GM21723 (cell line): ENCODE data around the gene HINT2.

ENCODE experiments used
- ATAC-seq: cut with Tn5 transposase; IDR thresholded peaks from one replicate; pipeline ENCODE4 v1.9.1; 2021; ENCODE audit warnings: mild to moderate bottlenecking, moderate library complexity; ENCODE audit not compliant: unreplicated experiment

Gene HINT2

DNA sequence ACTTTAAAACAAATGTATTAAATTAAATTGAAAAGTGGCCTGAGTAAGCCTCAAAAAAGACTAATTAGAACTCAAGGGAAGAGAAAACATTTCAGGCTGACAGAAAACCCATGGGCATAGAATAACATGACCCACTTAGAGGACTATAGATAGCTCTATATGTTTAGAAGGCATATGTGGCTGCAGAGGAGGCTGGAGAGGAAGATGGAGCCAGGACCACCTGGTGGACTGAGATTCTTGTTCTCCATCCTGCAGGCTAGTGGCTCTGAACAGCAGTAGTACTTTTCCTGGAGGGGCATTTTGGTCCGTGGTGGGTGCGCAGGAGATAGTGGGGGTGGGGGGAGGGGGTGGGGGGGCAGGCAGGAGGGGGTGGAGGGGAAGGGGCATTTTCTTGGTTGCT lies 33.8 kb downstream of the HINT2 start:
- no peak for ATAC-seq

DNA sequence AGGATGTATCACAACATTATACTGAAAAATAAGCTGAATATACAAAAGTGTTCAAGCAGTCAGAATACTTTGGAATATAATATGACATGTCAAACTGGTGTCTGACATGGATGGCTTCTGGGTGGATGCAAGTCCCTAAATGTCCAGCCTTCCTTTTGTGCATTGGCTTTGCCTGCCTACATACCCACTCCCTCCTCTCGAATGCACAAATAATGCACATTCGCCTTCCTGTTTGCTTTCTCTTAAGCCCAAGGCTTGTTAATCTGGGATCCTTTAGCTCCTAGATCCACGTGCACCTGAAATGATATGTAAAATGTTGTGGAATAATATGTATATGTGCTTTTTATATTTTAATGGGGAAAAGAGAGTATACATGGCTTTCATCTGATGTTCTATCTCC lies 36.3 kb downstream of the HINT2 start:
- no peak for ATAC-seq

DNA sequence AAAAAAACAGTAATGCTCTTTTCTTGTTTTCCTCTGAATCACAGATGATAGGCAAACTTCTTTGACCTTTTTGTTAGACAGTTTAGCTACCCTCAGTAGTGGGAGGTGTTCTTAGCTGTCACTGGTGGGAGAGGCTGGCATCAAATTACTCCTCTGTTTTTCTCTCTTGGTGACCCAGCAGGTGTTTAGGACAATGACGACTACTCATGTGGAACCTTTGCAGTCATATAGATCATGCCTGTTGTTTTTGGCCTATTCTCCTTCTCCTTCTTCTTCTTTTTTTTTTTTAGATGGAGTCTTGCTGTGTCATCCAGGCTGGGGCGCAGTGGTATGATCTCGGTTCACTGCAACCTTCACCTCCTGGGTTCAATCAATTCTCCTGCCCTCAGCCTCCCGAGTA lies 38.8 kb downstream of the HINT2 start:
- no peak for ATAC-seq

DNA sequence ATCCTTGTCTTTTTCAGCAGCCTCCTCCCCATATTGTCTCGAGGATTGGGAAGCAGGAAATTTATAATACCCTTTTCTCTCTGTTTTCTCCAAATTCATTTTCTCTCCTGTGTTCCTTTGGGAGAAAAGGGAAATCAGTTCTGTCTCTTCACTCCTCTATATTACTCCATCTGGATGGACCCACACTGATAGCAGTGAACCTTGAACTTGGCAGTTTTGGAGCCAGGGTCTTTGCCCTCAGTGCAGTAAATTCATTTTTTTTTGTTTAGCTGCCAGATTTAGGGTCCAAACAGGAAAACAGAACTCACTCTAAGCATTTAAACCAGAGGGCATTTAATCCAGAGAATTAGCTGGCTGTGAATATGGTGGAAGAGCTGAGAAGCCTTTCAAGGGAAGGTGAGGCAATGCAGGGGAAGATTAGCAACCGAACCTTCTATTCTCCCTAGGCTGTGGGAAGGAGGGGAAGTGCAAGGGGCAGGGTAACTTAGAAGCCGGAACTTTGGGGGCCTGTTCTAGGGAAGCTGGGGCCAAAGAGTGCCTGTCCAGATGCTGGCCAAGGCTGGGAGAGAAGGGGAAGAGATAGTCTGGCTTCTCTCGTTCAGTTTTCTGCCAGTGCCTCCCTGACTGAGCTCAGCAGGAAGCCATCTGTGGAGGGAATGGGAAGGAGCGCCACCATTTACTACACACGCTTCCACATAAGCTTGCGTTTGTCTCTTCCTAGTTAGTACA lies 39.8 kb downstream of the HINT2 start:
- ATAC-seq: no peak

DNA sequence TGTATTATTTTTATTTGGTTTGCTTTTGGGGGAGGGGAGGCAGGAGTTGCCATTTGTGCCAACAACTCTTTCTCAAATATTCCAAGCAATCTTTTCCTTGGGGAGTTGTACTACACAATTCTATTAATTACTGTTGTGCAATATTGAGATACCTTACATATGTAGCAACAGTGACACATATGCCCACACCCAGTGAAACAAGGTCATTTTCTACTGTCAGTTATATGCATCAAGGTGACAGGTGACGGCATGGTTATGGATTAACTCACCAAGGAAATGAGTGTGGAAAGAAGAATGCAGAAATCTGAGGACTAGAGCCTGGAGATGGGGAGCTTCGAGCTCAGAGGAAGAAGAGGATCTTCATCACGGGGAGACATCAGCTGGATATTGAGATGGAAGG lies 42.9 kb downstream of the HINT2 start:
- no peak for ATAC-seq

DNA sequence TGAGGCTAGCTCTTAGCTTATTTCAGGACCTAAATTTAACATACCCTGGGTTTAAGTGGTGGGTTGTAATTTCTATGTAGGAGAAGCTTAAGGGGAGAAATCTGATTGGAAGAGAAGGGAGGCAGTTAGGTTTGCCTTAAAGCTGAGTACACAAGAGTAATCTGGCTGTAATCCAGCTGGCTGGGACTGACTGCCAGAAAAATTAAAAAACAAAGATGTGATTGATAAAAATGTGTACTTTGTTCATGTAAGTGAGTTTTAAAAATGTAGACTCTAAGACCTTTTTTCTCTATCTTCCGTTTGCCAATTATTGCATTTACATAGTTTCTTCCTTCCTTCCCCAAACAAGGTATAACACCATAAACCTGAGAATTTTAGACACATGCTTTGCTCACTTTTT lies 43.3 kb downstream of the HINT2 start:
- no peak for ATAC-seq

DNA sequence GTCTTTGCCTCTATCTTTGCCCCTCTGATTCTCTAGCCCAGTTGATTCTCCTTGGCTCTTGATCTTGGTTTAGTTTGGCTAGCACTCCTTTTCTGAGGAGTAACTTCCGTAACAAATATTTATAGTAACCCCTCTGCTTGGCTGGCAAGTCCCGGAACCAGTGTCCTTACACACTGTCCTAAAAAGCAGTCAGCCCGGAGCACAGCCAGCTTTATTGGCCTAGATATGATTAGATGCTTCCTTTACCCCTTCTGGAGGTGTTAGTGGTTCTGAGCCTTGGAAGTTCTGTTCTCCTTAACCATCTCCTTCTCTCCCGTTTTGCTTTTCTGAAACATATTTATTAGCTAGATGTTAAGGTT lies 43.8 kb downstream of the HINT2 start:
- ATAC-seq: no peak

DNA sequence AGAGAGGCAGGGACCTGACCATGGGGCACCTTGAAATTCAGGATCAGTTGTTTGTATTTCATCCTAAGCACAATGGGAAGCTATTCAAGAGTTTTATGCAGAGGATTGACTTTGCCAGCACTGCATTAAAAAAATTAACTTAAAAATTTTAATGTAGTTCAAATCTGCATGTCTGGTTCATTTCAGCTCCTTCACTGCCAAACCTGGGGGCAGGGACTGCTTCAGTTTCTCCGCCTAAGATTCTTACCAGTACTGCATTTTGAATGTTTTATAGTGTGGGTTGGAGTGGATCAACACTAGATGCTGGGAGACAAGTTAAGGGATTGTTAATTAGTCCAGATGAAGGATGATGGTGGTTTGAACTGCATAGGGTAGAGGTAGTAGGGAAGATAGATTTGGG lies 45.1 kb downstream of the HINT2 start:
- no peak for ATAC-seq

DNA sequence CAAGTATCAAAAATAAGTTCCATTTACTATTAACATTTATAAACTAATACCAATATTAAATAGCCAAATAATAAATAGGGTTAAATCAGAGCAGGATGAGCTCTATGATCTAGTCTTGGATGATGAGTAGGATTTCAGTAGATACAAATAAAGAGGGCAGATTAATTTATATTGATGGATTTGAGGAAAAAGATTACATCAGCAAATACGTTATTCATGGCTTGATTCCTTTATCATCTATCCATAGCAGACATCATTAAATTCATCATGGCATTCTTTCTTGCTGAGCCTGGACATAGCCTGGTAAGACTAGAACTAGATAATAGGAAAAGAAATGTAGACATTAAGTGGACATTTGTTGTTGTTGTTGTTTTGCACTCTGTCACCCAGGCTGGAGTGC lies 47.4 kb downstream of the HINT2 start:
- ATAC-seq: no peak

DNA sequence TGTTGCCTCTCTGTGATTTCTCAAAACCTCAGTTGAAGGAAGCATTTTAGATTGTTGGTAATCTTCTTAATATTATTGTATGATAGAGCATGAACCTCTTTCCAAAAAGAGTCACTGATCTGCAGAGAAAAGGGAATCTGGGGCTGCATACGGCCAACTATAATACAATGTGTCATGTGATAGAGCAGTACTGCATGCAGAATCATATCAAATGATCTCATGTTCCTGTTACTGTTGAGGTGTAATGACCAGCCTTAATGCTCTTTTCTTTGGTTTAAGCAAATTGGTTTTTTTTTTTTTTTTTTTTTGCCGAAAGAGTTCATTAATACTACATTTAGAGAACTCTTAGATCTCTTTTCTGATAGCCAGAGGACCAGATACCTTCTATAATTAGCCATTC lies 47.8 kb downstream of the HINT2 start:
- no peak for ATAC-seq

DNA sequence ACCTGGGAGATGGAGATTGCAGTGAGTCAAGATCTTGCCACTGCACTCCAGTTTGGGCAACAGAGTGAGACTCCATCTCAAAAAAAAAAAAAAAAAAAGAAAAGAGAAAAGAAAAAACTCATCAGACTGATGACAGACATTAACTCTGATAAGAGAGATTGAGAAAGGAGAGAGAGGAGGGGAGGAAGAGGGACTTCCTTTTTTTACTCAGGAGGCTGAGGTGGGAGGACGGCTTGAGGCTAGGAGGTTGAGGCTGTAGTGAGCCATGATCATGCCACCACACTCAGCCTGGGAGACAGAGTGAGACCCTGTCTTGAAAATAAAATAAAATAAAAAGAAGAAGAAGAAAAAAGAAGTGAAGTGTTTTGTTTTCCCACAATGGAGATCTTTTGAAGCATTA lies 51.0 kb downstream of the HINT2 start:
- no peak for ATAC-seq

DNA sequence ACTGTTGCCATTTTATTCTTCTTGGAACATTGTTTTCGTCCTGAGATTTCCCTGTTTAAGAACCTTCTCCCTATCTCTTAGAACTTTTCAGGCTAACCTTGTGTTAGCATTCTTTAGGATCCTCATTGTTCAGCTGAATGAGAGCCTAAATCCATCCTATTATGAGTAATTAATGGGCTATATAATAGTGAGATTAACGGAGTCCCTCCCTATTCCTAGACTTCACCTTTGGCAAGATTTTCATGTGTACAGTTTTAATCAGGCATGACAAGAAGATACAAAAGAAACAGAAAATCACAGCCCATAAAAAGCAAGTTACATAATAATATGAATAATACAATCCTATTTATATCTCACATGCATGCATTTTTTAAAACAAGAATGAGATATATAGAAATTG lies 51.7 kb downstream of the HINT2 start:
- no peak for ATAC-seq
